Keratinocyte (primary cell): ENCODE data around the gene ADGRB2. TPM values are rescaled to one million over a fixed set of nuclear protein-coding genes. Genes with fewer than 3 reads are reported as not detected.

Experiments
- DNase-seq: peaks from one replicate; pipeline ENCODE4 v3.0.0-alpha.2; 2011; ENCODE audit warnings: low read depth, missing footprints, low spot score
- FAIRE-seq: peaks from 2 replicates; lab custom pipeline; 2011; peaks lifted over from hg19 to GRCh38; lab: Jason Lieb, UNC
- H2AFZ ChIP-seq: 2 replicates; pipeline ENCODE4 v1.6.0; 2012; ENCODE audit warnings: low read length, control low read depth, inconsistent platforms; ENCODE audit not compliant: control insufficient read depth
- H3K27ac ChIP-seq: 2 replicates; pipeline ENCODE4 v1.5.1; 2011; ENCODE audit warnings: low read length; ENCODE audit not compliant: control insufficient read depth, insufficient read depth
- H3K27me3 ChIP-seq: 3 replicates; pipeline ENCODE4 v1.6.0; 2011; ENCODE audit warnings: low read length; ENCODE audit not compliant: control insufficient read depth, insufficient read depth; ENCODE audit errors: extremely low read depth
- H3K36me3 ChIP-seq, 2 experiments: 2 replicates in 1 of 2; 3 replicates in 1 of 2; pipeline ENCODE4 v1.5.1; 2011; ENCODE audit warnings: low read length in 2 of 2, mild to moderate bottlenecking in 1 of 2; ENCODE audit not compliant: control insufficient read depth in 2 of 2, insufficient read depth in 2 of 2; ENCODE audit errors: extremely low read depth in 1 of 2
- H3K4me1 ChIP-seq: 3 replicates; pipeline ENCODE4 v1.5.1; 2011; ENCODE audit warnings: low read length; ENCODE audit not compliant: control insufficient read depth, insufficient read depth; ENCODE audit errors: extremely low read depth
- H3K4me2 ChIP-seq: 3 replicates; pipeline ENCODE4 v1.6.0; 2011; ENCODE audit warnings: low read depth, low read length; ENCODE audit not compliant: control insufficient read depth, insufficient read depth; ENCODE audit errors: extremely low read depth
- H3K4me3 ChIP-seq, 3 experiments: fragments of 200-600 bp in 1 of 3; sonication (generic) in 1 of 3; 2 replicates in 2 of 3; 3 replicates in 1 of 3; pipeline ENCODE4 v1.5.1; 2011 to 2016; ENCODE audit warnings: low read length in 3 of 3, mild to moderate bottlenecking in 3 of 3, control low read depth in 2 of 3, inconsistent platforms in 1 of 3, low read depth in 1 of 3, mixed read lengths in 1 of 3, mixed run types in 1 of 3, moderate library complexity in 1 of 3; ENCODE audit not compliant: control insufficient read depth in 2 of 3, insufficient read depth in 2 of 3; ENCODE audit errors: extremely low read depth in 1 of 3
- H3K79me2 ChIP-seq: 2 replicates; pipeline ENCODE4 v1.6.0; 2012; ENCODE audit warnings: low read length; ENCODE audit not compliant: control insufficient read depth, insufficient read depth
- H3K9ac ChIP-seq: 3 replicates; pipeline ENCODE4 v1.6.0; 2011; ENCODE audit warnings: low read length; ENCODE audit not compliant: control insufficient read depth, insufficient read depth; ENCODE audit errors: extremely low read depth
- H3K9me1 ChIP-seq: 3 replicates; pipeline ENCODE4 v1.6.0; 2011; ENCODE audit warnings: low read length; ENCODE audit not compliant: control insufficient read depth, insufficient read depth; ENCODE audit errors: extremely low read depth
- H3K9me3 ChIP-seq: 2 replicates; pipeline ENCODE4 v1.5.1; 2012; ENCODE audit warnings: low read depth, low read length; ENCODE audit not compliant: control insufficient read depth
- H4K20me1 ChIP-seq: 3 replicates; pipeline ENCODE4 v1.6.0; 2011; ENCODE audit warnings: low read length; ENCODE audit not compliant: control insufficient read depth, insufficient read depth; ENCODE audit errors: extremely low read depth
- EZH2 ChIP-seq: IDR thresholded peaks from one replicate; pipeline ENCODE4 v1.6.1; 2012; ENCODE audit warnings: inconsistent platforms, mild to moderate bottlenecking, low read length, moderate library complexity
- dilution Hi-C: fragments of 300-500 bp; cut with MboI; formaldehyde crosslinking; loops from one replicate; pipeline ENCODE4 v1.7.0; 2020; ENCODE audit warnings: low sequenced_read_pairs; ENCODE audit not compliant: extremely low pct_ligation_motif_present
- polyA plus RNA-seq, 5 experiments: library from polyadenylated mRNA; depleted of rRNA in 3 of 5; stranded (reverse) in 3 of 5; stranded (forward) in 1 of 5; unstranded in 1 of 5; fragments of >200 nt; gene quantifications; 1 replicate in 1 of 5; 2 replicates in 3 of 5; 3 replicates in 1 of 5; pipeline versions ENCODE4 v1.2.1 to v1.2.3, GENCODE V29; 2011 to 2012; ENCODE audit warnings: missing spikeins in 2 of 5, low read depth in 1 of 5, low replicate concordance in 1 of 5
- TF ChIP-seq, protein P1 (sequence below), 3 experiments: IDR thresholded peaks in 1 of 3; conservative IDR thresholded peaks in 1 of 3; optimal IDR thresholded peaks in 1 of 3; 2 replicates in 2 of 3; 3 replicates in 1 of 3; pipeline versions ENCODE3 to v1.5.1; 2011; ENCODE audit warnings: low read length in 3 of 3, mild to moderate bottlenecking in 3 of 3, moderate library complexity in 2 of 3, control low read depth in 1 of 3, inconsistent platforms in 1 of 3; ENCODE audit not compliant: insufficient read depth in 2 of 3; ENCODE audit errors: extremely low read depth in 1 of 3

The ADGRB2 gene
- polyA plus RNA-seq, 1 donor (not counting 4 experiments of a cell fraction or from before 2014, with no cell fraction given) = 0.68 TPM

DNA sequence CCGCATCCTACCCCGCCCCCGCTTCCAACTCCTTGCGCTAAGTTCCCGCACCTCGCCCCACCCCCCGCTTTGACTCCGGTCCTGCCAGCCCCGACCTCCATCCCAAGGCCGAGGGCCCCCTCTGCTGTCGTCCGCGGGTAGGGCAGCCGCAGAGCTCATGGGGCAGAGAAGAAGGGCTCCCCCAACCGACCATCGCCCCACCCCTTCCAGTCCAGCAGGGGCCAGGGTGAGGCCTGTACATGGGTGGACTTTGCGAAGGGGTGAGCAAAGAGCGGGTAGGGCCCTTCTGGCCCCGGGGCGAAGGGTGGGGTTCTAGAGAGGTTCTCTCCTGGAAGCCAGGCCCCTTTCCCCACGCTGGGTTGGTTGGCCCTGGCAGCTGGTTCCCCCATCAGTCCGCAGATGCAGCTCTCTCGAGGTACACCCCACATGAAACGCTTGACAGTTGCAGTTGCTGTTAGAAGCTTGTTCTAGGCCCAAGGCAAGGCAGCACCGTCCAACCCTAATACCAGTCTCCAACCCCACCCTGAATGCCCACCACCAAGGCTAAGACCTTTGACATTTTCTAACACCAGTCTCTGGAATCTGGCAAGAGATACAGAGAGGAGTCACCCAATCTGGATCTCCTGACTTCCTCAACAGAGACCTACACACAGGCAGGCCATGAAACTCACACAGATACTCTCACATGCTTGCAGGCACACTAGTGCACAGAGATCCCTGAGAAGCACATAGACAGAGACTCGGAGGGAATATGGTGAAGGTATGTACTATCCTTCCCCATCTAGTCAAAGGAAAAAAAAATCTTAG lies 25.3 kb upstream of the ADGRB2 start:
- Histone ChIP-seq H3K4me2 (no peak overlapping the region), H3K79me2 (no peaks in the 10 kb centered on the region), H3K27me3 (no peaks in the 10 kb centered on the region), H4K20me1 (no peaks in the 10 kb centered on the region), H3K9ac (peak overlapping the region; percentile 90), H3K9me3 (no peaks in the 10 kb centered on the region), H2AFZ (no peak overlapping the region), H3K4me3 (peak overlapping the region in 2 of 3 experiments; percentile 47 to 83), H3K9me1 (no peaks in the 10 kb centered on the region), H3K4me1 (peaks cover 11% of the 10 kb centered on the region), H3K27ac (no peak overlapping the region), H3K36me3 (no peaks in the 10 kb centered on the region)
- DNase-seq (peak; percentile 71), FAIRE-seq (peak; percentile 61)
- TF ChIP-seq EZH2 = no peak
- TF ChIP-seq, protein P1, sequence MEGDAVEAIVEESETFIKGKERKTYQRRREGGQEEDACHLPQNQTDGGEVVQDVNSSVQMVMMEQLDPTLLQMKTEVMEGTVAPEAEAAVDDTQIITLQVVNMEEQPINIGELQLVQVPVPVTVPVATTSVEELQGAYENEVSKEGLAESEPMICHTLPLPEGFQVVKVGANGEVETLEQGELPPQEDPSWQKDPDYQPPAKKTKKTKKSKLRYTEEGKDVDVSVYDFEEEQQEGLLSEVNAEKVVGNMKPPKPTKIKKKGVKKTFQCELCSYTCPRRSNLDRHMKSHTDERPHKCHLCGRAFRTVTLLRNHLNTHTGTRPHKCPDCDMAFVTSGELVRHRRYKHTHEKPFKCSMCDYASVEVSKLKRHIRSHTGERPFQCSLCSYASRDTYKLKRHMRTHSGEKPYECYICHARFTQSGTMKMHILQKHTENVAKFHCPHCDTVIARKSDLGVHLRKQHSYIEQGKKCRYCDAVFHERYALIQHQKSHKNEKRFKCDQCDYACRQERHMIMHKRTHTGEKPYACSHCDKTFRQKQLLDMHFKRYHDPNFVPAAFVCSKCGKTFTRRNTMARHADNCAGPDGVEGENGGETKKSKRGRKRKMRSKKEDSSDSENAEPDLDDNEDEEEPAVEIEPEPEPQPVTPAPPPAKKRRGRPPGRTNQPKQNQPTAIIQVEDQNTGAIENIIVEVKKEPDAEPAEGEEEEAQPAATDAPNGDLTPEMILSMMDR (optimal IDR thresholded peaks at IDR 0.05 in 1 of 3, IDR thresholded peaks at IDR 0.05 in 1 of 3, conservative IDR thresholded peaks at IDR 0.05 in 1 of 3; ENCODE audit: extremely low read depth in 1 of 3, insufficient read depth in 2 of 3, low read length in 3 of 3) = peak; percentile 70 to 99 (median 95)
- dilution Hi-C loops = no loop called here

DNA sequence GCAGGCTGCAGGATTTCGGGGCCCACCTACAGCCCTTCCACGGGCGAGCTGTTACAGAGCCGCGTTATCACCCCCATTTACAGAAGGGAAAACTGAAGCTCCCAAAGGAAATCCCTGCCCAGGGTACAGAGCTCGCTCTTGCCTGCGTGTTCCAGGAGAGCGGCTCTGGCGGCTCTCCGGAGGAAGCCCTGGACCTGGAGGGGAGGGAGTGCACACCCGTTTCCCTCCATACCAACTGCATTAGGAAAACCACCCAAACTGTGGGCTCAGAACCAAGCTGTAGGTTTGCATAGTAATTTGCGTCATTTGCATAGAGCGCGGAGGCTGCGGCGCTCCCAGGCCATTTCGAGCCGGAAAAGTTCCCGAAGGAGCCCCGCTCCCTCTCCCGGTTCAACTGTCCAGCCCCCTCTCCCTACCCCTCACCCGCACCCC lies 24.7 kb upstream of the ADGRB2 start:
- Histone ChIP-seq H3K9me1 (no peaks in the 10 kb centered on the region), H4K20me1 (no peaks in the 10 kb centered on the region), H2AFZ (peak overlapping the region; percentile 91), H3K79me2 (no peaks in the 10 kb centered on the region), H3K36me3 (no peaks in the 10 kb centered on the region), H3K4me1 (peaks cover 11% of the 10 kb centered on the region), H3K27me3 (no peaks in the 10 kb centered on the region), H3K27ac (peak overlapping the region; percentile 93), H3K9me3 (no peaks in the 10 kb centered on the region), H3K9ac (peak overlapping the region; percentile 90), H3K4me2 (peak overlapping the region; percentile 99), H3K4me3 (peak overlapping the region; percentile 47 to 84 (median 83))
- TF ChIP-seq, protein P1 (optimal IDR thresholded peaks at IDR 0.05 in 1 of 3, IDR thresholded peaks at IDR 0.05 in 1 of 3, conservative IDR thresholded peaks at IDR 0.05 in 1 of 3; ENCODE audit: extremely low read depth in 1 of 3, insufficient read depth in 2 of 3, low read length in 3 of 3) = no peak
- no peak for TF ChIP-seq EZH2
- dilution Hi-C loops = no loop called here
- DNase-seq (no peak), FAIRE-seq (peak; percentile 23)
